NCI-H187 treated with DMSO at 0.1 percent for 48 hours (cell line): Measurements from ENCODE around the gene TRAIP.
"Not testable (repeated sequence)": the region's sequence is repeated elsewhere in the genome, so short reads cannot be mapped to it uniquely, and the experiment has no call there.

Source experiments
- DNase-seq: peaks from one replicate; lab custom pipeline; 2025; lab: John Stamatoyannopoulos, UW

Gene TRAIP

GRCh38 chr3:49823131-49823530 lies 33.2 kb downstream of the TRAIP start:
- DNase-seq: not testable (repeated sequence)

- DNase-seq: no peak
Measured at GRCh38 chr3:49813497-49814174, 42.7 kb downstream of the TRAIP start, which contains the start of gene UBA7. UBA7 (minus strand) TSS chr3:49813953; CDS start chr3:49813787, 166 bp downstream.

DNA sequence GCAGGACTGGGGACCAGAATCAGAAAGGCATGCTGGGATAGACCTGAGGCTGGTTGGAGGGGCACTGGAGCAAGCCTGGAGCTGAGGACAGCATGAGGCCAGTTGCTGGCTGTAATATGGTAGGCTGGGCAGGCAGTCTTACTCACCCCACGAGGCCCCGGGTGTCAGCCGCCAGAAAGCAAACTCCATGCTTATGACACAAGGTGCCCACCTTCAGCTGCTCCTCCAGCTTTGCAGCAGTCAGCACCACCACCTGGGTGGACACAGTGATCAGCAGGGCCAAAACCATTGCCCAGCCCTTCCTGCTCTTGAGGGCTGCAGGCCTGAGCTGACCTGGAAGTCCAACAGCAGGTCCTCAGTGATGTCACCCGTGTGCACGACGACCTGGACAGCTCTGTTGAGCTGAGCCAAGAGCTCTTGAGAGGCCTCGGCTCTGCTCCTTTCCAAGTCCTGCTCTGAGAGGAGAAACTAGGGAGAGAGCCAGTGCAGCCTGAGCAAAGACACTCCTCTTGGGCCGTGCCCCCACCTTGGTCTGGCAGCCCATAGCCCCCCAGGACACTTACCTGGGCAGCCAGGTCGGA lies 43.4 kb downstream of the TRAIP start:
- no peak for DNase-seq

DNA sequence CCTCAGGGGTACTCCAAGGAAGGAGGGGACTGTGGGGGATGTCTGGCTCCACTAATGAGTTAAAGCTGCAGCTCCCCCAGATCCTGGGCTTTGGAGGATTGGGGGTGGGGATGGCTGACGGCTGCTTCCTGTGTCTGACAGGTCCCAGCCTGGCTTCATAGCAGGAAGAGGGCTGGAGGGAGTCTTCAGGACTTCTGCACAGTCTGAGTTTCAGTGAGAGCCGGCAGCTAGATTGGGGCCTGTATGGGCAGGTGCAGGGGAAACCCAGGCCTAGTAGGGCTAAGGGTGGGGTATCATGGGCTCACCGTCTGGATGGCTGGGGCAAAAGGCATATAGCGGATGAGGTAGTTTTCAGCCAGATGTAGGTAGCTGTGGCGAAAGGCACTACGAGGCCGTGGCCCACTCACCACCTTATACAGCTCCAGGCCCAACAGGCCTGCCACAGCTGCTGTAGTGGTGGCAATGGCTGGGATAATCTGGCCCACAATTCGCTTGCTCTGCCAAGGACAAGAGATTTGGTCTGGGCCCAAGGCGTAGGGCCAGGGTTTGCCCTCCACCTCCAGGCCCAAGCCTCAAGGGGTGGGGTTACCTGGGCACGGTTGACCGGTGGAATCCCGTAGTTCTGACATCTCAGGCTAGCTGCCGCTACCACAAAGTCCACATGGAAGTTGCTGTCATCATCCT lies 48.8 kb downstream of the TRAIP start:
- no peak for DNase-seq

- no peak for DNase-seq
Measured at GRCh38 chr3:49806850-49807249, 49.5 kb downstream of the TRAIP start.

DNA sequence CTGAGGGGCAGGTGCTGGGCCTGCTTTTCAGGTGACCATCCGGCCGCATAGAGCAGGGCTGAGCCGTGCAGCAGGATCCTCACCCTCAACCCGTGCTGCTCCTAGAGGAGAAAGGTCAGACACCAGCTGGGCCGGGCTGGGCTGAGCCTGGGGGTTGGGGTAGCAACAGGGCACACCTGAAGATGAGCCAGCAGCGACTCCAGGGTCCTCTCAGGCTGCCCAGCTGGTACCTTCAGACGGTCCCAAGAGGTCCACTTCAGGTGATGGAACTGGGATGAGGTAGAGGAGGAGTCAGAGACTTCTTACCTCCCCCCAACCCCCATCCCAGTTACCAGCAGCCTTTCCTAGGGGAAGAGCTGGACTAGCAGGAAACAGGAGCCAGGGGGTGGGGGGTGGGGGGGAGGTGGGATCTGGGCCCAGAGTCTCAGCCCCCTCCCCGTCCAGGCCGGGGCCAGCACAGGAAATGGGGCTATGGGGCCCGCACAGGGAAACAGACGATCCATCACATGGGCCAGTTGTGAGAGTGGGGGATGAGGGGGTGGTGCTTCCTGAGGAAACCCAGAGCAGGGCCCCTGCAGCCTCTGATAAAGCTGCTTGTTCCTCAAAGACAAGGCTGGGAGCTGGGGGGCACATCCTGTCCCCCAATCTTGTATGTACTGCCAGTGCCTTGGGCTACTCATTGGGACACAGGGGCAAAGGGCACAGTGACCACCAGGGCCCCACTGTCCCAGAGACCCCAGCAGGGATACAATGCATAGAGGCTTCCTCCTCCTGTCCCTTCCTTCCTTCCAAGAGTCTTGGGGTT lies 50.3 kb downstream of the TRAIP start:
- no peak for DNase-seq

GRCh38 chr3:49805367-49805782 lies 51.0 kb downstream of the TRAIP start:
- no peak for DNase-seq

GRCh38 chr3:49804141-49805041 lies 52.0 kb downstream of the TRAIP start:
- no peak for DNase-seq

GRCh38 chr3:49803465-49804140 lies 52.8 kb downstream of the TRAIP start:
- no peak for DNase-seq

GRCh38 chr3:49802719-49803464 lies 53.5 kb downstream of the TRAIP start, which contains the start of gene INKA1:
INKA1 (plus strand) TSS chr3:49803261; CDS start chr3:49803393, 132 bp downstream.
- DNase-seq: no peak

- DNase-seq: no peak
Measured at GRCh38 chr3:49801160-49801559, 55.2 kb downstream of the TRAIP start.

GRCh38 chr3:49799761-49800160 lies 56.6 kb downstream of the TRAIP start, which contains the start of gene CDHR4:
CDHR4 (minus strand) TSS chr3:49799873; CDS start chr3:49799812, 61 bp downstream.
- no peak for DNase-seq

- no peak for DNase-seq
Measured at GRCh38 chr3:49799105-49799504, 57.3 kb downstream of the TRAIP start.

DNA sequence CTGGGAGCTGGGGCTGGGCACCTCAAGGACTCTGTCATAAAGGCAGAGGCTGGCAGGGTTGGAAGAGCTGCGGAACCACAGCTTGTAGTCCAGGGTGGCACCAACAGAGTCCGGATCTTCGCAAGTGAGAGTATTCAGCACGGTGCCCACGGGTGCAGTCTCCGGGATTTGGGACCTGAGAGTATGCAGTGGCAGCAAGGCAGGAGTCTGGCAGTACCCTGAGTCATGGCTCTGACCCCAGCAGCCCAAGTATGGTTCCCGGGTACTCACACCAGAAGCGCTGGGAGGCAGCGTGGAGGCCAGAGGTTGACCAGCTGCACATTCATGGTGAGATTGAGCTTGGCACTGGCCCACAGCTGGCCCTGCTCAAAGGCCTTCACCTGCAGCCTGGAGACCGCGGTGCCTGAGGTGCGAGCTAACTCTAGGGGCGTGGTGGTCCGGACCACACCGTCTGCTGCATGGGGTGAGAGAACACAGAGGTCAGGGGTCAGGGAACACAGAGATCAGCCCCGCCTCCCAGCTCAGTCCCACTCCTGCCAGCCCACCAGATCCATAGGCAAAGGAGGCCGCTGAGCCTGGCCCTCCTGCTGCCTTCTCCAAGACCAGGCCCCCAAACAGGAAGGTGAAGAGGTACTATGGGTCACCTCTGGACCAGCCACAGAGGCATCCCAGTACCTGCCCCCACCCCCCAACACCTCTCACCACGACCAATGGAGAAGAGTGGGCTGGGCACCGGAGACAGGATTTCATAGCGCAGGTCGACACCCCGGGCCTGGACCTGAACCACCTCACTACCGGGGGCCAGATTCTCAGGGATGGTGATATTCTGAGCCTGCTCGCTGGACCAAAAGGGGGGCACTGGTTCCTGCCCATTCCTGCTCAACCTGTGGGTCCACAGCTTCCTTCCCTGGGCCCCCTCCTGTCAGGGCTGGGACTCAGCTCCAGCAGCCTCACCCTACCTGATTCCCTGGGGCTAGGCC lies 61.1 kb downstream of the TRAIP start:
- DNase-seq: no peak

DNA sequence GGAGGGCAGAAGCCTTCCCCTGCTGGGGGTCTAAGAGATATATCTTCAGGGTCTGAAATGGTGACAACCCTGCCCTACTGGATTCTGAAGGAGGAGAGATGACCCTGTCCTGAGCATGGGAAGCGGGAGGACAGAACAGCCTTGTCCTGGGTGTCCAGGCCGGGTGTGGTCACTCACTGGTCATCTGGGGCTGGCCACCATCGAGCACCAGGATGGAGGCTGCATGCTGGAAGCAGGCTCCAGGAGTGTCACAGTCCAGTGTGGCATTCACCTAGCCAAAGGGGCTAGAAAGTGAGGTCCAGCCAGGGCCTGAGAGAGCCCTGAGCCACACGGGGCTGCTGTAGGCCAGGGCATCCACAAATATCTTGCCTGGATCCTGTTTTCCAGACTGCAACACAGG lies 61.9 kb downstream of the TRAIP start:
- no peak for DNase-seq

GRCh38 chr3:49793486-49794085 lies 62.8 kb downstream of the TRAIP start:
- no peak for DNase-seq

GRCh38 chr3:49792371-49793150 lies 63.8 kb downstream of the TRAIP start:
- no peak for DNase-seq
